ENCODE measurements around the gene TRIM45.

Gene TRIM45

DNA sequence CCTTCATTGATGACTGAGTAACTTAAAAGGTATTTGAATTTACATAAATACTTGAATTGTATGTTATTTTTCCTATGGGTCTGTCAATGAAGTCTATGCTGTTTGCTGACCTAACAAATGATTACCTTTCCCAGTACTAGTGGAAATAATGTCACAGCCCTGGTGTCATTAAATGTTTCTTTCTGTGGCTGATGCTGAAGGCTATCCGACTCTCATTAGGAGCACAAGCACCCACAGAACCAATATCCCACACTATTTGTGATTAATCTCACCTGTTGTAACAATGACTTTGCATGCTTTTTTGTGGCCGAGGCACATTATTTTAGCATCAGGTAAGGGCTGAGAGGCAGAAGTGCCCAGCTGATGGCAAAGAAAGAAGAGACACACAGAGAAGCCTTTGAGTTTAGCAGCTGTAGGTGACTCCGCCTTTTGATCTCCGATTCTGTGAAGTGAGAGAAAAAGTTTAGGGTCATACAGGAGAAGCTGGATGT is 25.8 kb upstream of the TRIM45 start:
- TF ChIP-seq TAF1 (IDR thresholded peaks at IDR 0.05; ENCODE audit: borderline replicate concordance, low read depth, low read length), result no peak
- DNase-seq (ENCODE audit: insufficient read length) (no peak), FAIRE-seq (no peak)

DNA sequence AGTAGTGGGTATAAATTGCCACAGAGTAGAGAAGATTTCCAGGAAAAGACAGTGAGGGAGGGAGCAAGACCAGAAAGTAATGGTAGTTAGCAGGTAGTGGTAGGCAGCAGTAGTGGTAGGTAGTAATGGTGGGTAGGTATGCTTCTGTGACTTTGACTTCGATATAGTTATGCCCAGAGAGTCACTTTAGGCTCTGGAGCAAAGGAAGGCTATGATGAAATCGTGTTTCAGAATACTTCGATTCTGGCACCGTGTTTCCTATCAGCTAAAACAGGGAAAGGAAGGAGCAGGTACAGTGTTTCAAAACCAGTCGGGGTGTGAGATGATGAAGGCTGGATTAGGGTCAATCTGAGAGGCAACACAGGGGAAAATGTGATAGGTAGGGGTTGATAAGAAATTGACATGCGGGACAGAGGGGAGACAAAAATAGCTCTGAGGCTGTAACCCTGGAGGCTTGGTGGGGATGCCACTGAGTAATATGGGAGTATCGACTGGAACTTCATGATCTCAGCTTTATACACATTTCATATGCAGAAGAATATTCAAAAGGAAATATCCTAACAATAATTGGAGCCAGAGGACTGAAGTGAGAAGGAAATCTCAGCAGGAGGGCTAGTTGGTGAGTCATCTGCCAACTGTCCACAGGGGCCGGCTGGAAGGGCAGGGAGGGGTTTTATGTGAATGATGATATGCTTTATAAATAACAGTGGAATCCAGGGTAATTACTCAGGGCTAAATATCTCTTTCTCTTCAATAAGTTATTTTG is 25.2 kb upstream of the TRIM45 start:
- no peak for DNase-seq (ENCODE audit: insufficient read length)
- TF ChIP-seq POLR2A (IDR thresholded peaks at IDR 0.05; ENCODE audit: low read depth, low read length) (no peak), TAF1 (IDR thresholded peaks at IDR 0.05; ENCODE audit: borderline replicate concordance, low read depth, low read length) (no peak)
- no peak for FAIRE-seq

DNA sequence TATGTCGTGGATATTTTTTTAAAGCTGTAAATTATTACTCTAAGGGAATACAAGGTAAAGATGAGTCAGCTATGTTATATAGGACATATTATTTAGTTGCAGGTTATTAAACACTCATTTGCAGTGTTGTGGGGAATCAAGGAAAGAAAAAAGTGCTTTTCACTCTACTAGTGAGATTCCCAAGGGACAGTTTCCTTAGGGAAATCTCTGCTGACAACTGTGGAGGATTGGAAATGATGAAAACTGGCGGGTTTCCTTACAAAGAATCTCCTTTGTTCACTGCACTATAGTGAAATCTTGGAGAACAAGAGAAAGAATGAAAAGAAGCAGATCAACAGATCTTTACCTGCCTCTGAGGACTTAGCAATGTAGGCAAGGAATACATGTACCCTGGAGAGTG is 24.5 kb upstream of the TRIM45 start:
- DNase-seq (ENCODE audit: insufficient read length), result no peak
- FAIRE-seq, result no peak
- TF ChIP-seq POLR2A (IDR thresholded peaks at IDR 0.05; ENCODE audit: low read depth, low read length), result no peak
- TF ChIP-seq POLR2AphosphoS5 (IDR thresholded peaks at IDR 0.05; ENCODE audit: low read depth, low read length), result no peak
- TF ChIP-seq TAF1 (IDR thresholded peaks at IDR 0.05; ENCODE audit: borderline replicate concordance, low read depth, low read length), result no peak

DNA sequence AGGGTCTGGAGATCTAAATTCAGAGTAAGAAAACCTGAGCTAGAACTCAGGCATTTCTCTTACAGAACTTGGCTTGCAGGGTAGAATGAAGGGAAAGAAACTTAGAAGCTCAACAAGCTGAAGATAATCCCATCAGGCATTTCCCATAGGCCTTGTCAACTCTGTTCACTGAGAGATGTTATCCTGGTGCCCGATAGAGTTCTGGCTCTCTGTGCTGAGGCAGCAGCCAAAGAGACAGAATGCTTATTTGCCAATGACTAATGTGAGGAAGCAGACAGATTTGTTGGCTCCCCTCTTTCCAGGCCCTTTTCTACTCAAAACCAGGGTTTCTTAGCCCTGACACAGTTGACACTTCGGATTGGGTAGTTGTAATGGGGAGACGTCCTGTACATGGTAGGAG is 22.3 kb upstream of the TRIM45 start:
- TF ChIP-seq POLR2A (IDR thresholded peaks at IDR 0.05; ENCODE audit: low read depth, low read length) (no peak), TAF1 (IDR thresholded peaks at IDR 0.05; ENCODE audit: borderline replicate concordance, low read depth, low read length) (no peak), POLR2AphosphoS5 (IDR thresholded peaks at IDR 0.05; ENCODE audit: low read depth, low read length) (no peak)
- DNase-seq (ENCODE audit: insufficient read length) (no peak), FAIRE-seq (no peak)

DNA sequence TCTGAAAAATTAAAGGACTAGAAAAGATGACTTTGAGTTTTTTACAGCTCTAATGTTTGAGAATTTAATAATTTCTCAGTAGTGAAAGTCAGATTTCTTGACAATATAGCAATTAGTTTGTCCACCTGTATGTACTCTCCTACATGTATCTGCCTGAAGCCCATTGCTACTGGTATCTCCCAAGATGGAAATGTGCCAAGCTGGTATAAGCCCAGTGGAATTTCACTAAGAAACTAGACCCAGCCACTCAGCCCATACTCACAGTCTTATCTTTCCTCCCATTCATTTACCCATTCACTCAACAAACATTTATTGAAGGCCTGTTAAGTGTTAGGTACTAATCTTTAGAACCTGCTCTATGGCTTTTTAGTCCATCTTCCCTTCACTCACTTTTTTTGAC is 21.6 kb upstream of the TRIM45 start:
- DNase-seq (ENCODE audit: insufficient read length), result no peak
- no peak for FAIRE-seq
- TF ChIP-seq POLR2AphosphoS5 (IDR thresholded peaks at IDR 0.05; ENCODE audit: low read depth, low read length), result no peak
- TF ChIP-seq TAF1 (IDR thresholded peaks at IDR 0.05; ENCODE audit: borderline replicate concordance, low read depth, low read length), result no peak
- TF ChIP-seq POLR2A (IDR thresholded peaks at IDR 0.05; ENCODE audit: low read depth, low read length), result no peak

DNA sequence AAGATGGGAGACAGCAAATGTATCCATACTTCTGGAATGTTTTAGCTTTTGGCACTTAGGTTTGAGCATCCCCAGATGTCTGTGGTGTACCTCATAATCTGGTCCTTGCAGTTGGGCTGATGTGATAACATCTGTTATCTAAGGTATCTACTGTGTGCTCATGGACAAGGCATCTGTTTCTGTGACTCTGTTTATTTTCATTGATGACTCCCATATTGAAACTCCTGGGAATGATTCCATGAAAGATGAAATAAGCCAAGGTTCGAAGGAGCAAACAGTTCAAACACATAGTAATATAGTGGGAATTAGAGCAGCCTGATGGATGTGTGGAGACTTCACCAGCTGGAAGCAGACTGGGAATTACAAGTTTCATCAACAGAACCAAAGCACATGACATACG is 20.7 kb upstream of the TRIM45 start:
- TF ChIP-seq POLR2A (IDR thresholded peaks at IDR 0.05; ENCODE audit: low read depth, low read length), result no peak
- no peak for TF ChIP-seq TAF1 (IDR thresholded peaks at IDR 0.05; ENCODE audit: borderline replicate concordance, low read depth, low read length)
- TF ChIP-seq POLR2AphosphoS5 (IDR thresholded peaks at IDR 0.05; ENCODE audit: low read depth, low read length), result no peak
- FAIRE-seq (no peak), DNase-seq (ENCODE audit: insufficient read length) (no peak)

DNA sequence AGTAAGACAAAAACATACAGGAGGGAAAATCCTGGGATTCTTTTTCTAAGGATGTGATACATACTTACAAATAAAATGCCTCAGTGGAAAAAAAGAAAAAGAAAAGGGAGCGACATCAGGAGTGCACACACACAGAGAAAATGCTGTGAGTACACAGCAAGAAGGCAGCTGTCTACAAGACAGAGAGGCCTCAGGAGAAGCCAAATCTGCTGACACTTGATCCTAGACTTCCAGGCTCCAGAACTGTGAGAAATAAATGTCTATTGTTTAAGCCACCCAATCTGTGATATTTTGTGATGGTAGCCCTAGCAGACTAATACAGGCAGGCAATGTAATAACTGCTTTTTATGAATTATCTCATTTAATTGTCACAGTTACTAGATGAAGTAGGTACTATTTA is 17.0 kb upstream of the TRIM45 start:
- TF ChIP-seq POLR2AphosphoS5 (IDR thresholded peaks at IDR 0.05; ENCODE audit: low read depth, low read length) (no peak), POLR2A (IDR thresholded peaks at IDR 0.05; ENCODE audit: low read depth, low read length) (no peak), TAF1 (IDR thresholded peaks at IDR 0.05; ENCODE audit: borderline replicate concordance, low read depth, low read length) (no peak)
- no peak for DNase-seq (ENCODE audit: insufficient read length)
- no peak for FAIRE-seq

DNA sequence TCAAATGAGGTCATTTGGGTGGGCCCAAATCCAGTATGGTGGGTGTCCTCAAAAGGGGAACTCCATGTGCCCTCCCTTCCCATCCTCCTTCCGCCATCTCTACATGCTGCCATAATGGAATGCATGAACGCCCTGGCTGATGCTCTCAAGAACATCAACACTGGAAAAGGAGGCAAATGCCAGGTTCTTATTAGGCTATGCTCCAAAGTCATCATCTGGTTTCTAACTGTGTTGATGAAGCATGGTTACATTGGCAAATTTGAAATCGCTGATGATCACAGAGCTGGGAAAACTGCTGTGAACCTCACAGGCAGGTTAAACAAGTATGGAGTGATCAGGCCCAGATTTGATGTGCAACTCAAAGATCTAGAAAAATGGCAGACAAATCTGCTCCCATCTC is 16.6 kb upstream of the TRIM45 start:
- no peak for FAIRE-seq
- TF ChIP-seq POLR2A (IDR thresholded peaks at IDR 0.05; ENCODE audit: low read depth, low read length) (no peak), POLR2AphosphoS5 (IDR thresholded peaks at IDR 0.05; ENCODE audit: low read depth, low read length) (no peak), TAF1 (IDR thresholded peaks at IDR 0.05; ENCODE audit: borderline replicate concordance, low read depth, low read length) (no peak)
- DNase-seq (ENCODE audit: insufficient read length), result no peak

DNA sequence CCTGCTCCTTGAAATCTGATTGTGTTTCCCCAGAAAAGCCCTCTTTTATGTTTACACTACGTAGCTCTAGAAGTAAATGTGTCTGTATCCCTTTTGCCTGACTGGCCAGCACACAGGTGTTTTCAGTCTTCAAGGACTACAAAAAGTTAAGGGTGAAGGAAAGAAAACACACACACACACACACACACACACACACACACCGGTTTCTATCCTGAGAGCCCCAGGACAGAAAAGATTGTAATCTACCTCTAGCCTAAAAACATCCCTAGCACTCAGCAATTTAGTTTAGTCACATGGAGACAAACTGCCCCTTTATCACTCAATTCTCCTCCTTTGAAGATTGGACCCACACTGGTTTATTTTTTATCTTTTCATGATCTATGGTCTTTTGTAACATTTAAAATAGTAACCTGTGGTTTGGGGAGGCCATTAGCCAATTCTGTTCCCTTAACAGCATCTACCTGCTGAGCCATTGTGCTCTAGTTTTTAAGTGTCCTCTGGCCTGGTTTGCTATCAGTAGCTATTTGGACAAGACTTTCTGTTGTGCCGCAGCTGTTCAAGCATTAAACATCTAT is 15.8 kb upstream of the TRIM45 start:
- no peak for TF ChIP-seq TAF1 (IDR thresholded peaks at IDR 0.05; ENCODE audit: borderline replicate concordance, low read depth, low read length)
- no peak for TF ChIP-seq POLR2A (IDR thresholded peaks at IDR 0.05; ENCODE audit: low read depth, low read length)
- no peak for TF ChIP-seq POLR2AphosphoS5 (IDR thresholded peaks at IDR 0.05; ENCODE audit: low read depth, low read length)
- FAIRE-seq, result no peak
- no peak for DNase-seq (ENCODE audit: insufficient read length)

DNA sequence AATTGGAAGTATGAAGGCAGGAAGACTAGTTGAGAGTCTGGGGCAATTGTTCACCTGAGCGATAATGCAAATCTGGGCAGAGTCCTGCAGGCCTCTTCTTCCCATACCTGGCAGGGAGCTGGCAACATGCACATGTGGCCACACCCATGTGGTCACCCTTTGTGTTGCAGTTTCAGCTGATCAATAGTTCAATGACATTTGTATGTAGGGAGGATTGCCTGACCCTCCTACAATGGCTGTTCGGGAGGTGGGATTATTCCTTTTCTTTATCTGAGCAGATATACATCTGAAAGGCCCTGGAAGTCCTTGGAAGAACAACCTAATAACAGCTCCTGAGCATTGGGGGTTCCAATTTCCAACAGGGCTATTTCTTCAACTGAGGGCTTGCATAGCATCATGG is 15.2 kb upstream of the TRIM45 start:
- DNase-seq (ENCODE audit: insufficient read length) (no peak), FAIRE-seq (no peak)
- no peak for TF ChIP-seq POLR2AphosphoS5 (IDR thresholded peaks at IDR 0.05; ENCODE audit: low read depth, low read length)

DNA sequence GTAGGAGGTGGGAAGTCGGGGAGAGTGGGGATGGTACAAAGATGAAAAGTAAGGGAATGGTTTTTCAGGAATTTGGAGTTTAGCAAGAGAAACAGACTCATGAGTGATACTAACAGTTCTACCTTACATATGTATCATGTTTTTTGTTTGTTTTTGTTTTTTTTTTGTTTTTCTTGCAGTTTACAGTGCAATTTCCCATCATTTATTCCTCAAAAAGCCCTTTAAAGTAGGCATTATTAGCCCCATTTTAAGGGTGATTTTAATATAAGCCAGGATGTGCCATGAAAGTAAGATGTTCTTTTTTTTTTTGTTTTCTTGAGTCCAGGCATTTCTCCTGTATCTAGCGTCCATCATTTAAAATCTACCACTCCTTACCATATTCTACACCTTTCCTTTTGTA is 13.8 kb upstream of the TRIM45 start:
- TF ChIP-seq POLR2AphosphoS5 (IDR thresholded peaks at IDR 0.05; ENCODE audit: low read depth, low read length), result no peak
- no peak for FAIRE-seq
- no peak for DNase-seq (ENCODE audit: insufficient read length)

DNA sequence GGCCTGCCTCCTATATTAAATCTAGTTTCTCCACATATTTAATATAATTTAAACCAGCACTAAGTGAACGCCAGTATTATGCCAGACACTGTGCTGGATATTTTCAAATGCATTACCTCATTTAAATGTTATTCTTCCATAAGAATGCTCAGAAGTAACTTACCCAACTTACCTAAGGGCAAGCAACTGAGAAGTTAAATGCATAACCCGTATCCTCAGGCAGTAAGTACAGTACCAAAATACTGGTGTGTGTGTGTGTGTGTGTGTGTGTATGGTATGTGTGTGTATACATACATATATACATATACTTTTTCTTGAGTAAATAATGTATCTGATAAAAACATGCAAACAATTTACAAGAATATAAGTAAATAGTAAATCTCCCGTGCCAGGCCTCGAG is 9.0 kb upstream of the TRIM45 start:
- TF ChIP-seq POLR2AphosphoS5 (IDR thresholded peaks at IDR 0.05; ENCODE audit: low read depth, low read length) (no peak), POLR2A (IDR thresholded peaks at IDR 0.05; ENCODE audit: low read depth, low read length) (no peak), TAF1 (IDR thresholded peaks at IDR 0.05; ENCODE audit: borderline replicate concordance, low read depth, low read length) (no peak)
- no peak for FAIRE-seq
- DNase-seq (ENCODE audit: insufficient read length), result no peak
